Prostate gland (tissue), 2 donors: Measurements from ENCODE around the gene TMCO4. TPM values are rescaled to one million over a fixed set of nuclear protein-coding genes. Genes with fewer than 3 reads are reported as not detected.

Experiments used
- DNase-seq: peaks from one replicate; pipeline ENCODE4 v3.0.0-alpha.2; 2019; ENCODE audit warnings: low spot score
- H3K27ac ChIP-seq, 2 donors: fragments of 200-600 bp; sonication (generic); 2 replicates each; pipeline ENCODE4 v1.5.1; 2017 to 2019
- H3K27me3 ChIP-seq: fragments of 200-600 bp; sonication (generic); replicated peaks from 2 replicates; pipeline ENCODE4 v1.5.1; 2019; ENCODE audit not compliant: insufficient read depth
- H3K36me3 ChIP-seq, 2 donors: fragments of 200-600 bp; sonication (generic); 1 replicate in 1 of 2; 2 replicates in 1 of 2; pipeline versions ENCODE4 v1.5.1 to v1.8.1; 2017 to 2019
- H3K4me1 ChIP-seq: fragments of 200-600 bp; sonication (generic); replicated peaks from 2 replicates; pipeline ENCODE4 v1.5.1; 2019
- H3K4me3 ChIP-seq, 2 donors: fragments of 200-600 bp; sonication (generic); 2 replicates each; pipeline ENCODE4 v1.5.1; 2017 to 2019
- H3K9me3 ChIP-seq: fragments of 200-600 bp; sonication (generic); 2 replicates; pipeline ENCODE4 v1.5.1; 2017
- POLR2A ChIP-seq: fragments of 450-650 bp; IDR thresholded peaks from one replicate; pipeline ENCODE4 v1.6.1; 2016; ENCODE audit warnings: antibody characterized with exemption, mild to moderate bottlenecking
- POLR2AphosphoS5 ChIP-seq: sonication (generic); formaldehyde crosslinking; IDR thresholded peaks from one replicate; pipeline ENCODE4 v1.6.1; 2017; ENCODE audit warnings: antibody characterized with exemption
- WGBS: methylation state at CpG from one replicate; pipeline ENCODE4 v1.1.5; 2018; 5-methylcytosine and 5-hydroxymethylcytosine counted together
- intact Hi-C: fragments of 100-400 bp; cut with DNase I; formaldehyde crosslinking; loops from one replicate; pipeline ENCODE4 v1.14.2; 2022
- total RNA-seq, 2 donors: library from RNA; depleted of rRNA; stranded (reverse); fragments of >200 nt; gene quantifications; one replicate each; pipeline ENCODE4 v1.1.0, GENCODE V29; 2016
- TF ChIP-seq, protein P1 (sequence below), 4 experiments: fragments of 200-600 bp in 2 of 4; fragments of 450-650 bp in 2 of 4; sonication (generic) in 2 of 4; IDR thresholded peaks; 1 replicate in 3 of 4; 2 replicates in 1 of 4; pipeline ENCODE4 v1.5.1; 2016 to 2019; ENCODE audit warnings: antibody characterized with exemption in 4 of 4, mild to moderate bottlenecking in 2 of 4, moderate library complexity in 2 of 4

The TMCO4 gene
- total RNA-seq, 2 donors from 2014 or later = 60.5 to 89.9 TPM

DNA sequence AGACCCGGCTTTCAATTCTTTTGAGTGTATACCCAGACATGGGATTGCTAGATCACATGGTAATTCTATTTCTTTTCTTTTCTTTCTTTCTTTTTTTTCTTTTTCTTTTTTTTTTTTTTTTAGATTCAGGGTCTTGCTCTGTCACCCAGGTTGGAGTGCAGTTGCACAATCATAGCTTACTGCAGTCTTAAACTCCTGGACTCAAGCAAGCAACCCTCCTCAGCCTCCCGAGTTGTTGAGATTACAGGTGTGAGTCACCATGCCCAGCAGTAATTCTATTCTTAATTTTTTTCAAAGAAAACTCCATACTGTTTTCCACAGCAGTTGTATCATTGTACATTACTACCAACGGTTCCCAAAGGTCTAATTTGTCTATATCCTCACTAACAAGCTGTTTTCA lies 28.8 kb upstream of the TMCO4 start:
- DNase-seq = no peak
- Histone ChIP-seq H3K27ac (no peak overlapping the region), H3K4me3 (no peak overlapping the region), H3K27me3 (no peaks in the 10 kb centered on the region), H3K9me3 (no peaks in the 10 kb centered on the region), H3K36me3 (no peaks in the 10 kb centered on the region), H3K4me1 (no peaks in the 10 kb centered on the region)
- intact Hi-C loops = no loop called here
- TF ChIP-seq, protein P1, sequence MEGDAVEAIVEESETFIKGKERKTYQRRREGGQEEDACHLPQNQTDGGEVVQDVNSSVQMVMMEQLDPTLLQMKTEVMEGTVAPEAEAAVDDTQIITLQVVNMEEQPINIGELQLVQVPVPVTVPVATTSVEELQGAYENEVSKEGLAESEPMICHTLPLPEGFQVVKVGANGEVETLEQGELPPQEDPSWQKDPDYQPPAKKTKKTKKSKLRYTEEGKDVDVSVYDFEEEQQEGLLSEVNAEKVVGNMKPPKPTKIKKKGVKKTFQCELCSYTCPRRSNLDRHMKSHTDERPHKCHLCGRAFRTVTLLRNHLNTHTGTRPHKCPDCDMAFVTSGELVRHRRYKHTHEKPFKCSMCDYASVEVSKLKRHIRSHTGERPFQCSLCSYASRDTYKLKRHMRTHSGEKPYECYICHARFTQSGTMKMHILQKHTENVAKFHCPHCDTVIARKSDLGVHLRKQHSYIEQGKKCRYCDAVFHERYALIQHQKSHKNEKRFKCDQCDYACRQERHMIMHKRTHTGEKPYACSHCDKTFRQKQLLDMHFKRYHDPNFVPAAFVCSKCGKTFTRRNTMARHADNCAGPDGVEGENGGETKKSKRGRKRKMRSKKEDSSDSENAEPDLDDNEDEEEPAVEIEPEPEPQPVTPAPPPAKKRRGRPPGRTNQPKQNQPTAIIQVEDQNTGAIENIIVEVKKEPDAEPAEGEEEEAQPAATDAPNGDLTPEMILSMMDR (IDR thresholded peaks at IDR 0.05) = no peak
- no peak for TF ChIP-seq POLR2A
- no peak for TF ChIP-seq POLR2AphosphoS5
- WGBS = 82% methylated on average over 3 of the region's 3 CpGs

DNA sequence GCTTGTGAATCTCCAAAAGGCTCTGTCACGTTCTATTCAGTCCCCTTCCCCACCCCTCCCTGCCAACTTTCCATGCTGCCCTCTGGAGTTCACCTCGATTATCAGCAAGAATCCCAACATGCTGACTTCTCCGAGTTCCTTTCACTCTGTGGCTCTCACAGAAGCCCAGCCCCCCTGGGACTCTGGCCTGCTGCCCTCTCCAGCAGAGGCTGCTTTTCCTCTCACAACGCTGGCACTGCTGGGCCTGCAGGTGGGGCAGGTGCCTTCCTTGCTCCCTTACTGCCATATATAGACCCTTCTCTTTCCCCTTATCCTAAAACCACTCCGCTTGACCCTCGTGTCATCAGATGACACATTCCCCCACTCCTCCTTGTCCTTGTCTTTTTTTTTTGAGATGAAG lies 25.6 kb upstream of the TMCO4 start:
- no peaks in the 10 kb centered on the region for H3K4me1 ChIP-seq
- 37% methylated on average over 6 of the region's 6 CpGs for WGBS
- DNase-seq = no peak
- no peaks in the 10 kb centered on the region for H3K36me3 ChIP-seq
- H3K9me3 ChIP-seq = no peaks in the 10 kb centered on the region
- no peak for TF ChIP-seq POLR2AphosphoS5
- TF ChIP-seq, protein P1 (IDR thresholded peaks at IDR 0.05) = no peak
- no peak for TF ChIP-seq POLR2A
- H3K4me3 ChIP-seq = no peak overlapping the region
- no peak overlapping the region for H3K27ac ChIP-seq
- no peaks in the 10 kb centered on the region for H3K27me3 ChIP-seq
- intact Hi-C loops = no loop called here

DNA sequence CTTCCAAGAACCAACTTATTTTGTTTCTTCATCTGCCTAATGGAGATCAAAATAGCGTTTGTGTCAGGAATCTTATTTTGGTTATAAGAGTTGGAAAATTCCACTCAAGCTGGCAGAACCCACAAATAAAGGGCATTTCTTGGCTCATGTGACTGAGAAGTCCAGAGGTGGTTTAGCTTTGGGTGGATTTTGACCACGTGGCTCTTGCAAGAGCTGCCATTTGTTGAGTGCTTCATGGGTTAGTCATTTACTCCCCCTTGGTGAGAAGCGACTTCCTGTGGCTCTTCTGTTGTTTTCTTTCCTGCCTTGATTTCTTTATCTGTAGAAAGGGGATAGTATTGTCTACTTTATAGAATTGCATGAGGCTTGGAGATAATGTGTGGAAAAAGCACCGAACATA lies 24.8 kb upstream of the TMCO4 start:
- WGBS = 73% methylated on average over 4 of the region's 4 CpGs

DNA sequence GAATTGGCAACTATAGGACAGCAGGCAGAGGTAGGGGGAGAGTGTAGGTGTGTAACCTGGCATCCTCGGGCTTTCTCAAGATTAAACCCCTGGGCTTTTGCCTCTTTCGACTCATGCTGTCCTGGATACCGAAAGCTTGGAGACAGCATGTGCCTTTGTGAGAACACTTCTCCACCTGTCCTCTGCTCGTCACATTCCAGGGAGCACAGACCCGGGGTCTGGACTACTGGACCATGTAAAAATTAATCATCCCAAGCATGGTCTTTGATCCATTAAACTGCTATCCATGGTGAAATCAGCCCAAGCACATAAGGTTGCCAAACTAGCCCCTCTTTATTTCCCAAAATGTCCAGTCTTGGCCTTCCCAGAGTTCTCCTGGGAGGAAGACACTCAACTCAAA lies 24.3 kb upstream of the TMCO4 start:
- Histone ChIP-seq H3K4me3 (no peak overlapping the region), H3K27ac (no peak overlapping the region), H3K27me3 (no peaks in the 10 kb centered on the region), H3K4me1 (no peaks in the 10 kb centered on the region), H3K9me3 (no peaks in the 10 kb centered on the region), H3K36me3 (no peaks in the 10 kb centered on the region)
- DNase-seq = no peak
- 84% methylated on average over 5 of the region's 5 CpGs for WGBS
- TF ChIP-seq POLR2AphosphoS5 (no peak), POLR2A (no peak)
- TF ChIP-seq, protein P1 (IDR thresholded peaks at IDR 0.05) = no peak
- intact Hi-C loops = no loop called here

More for the DNA sequence above, 24.8 kb upstream of the TMCO4 start:
- TF ChIP-seq, protein P1 (IDR thresholded peaks at IDR 0.05) = no peak
- TF ChIP-seq POLR2A (no peak), POLR2AphosphoS5 (no peak)
- Histone ChIP-seq H3K9me3 (no peaks in the 10 kb centered on the region), H3K27me3 (no peaks in the 10 kb centered on the region), H3K27ac (no peak overlapping the region), H3K4me1 (no peaks in the 10 kb centered on the region), H3K36me3 (no peaks in the 10 kb centered on the region), H3K4me3 (no peak overlapping the region)
- no peak for DNase-seq
- intact Hi-C loops = no loop called here

DNA sequence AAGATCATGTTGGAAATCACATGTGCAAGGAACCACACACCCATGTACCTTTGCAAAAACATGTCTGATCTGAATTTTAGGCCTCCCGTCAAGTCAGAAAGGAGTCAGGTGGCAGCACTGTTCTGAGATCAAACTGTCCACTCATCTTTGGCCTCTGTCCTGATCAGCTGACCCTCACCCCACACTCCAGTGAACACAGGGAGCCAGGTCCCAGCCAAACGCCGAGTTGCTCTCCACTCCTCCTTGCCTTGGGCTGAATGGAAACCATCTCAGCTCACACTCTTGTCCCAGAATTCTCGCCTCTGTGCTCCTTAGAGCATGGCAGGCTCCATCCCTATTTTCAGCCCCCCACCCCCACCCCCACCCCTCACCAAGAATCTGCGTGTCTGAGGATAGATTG lies 20.0 kb upstream of the TMCO4 start:
- Histone ChIP-seq H3K27me3 (no peaks in the 10 kb centered on the region), H3K27ac (no peak overlapping the region), H3K36me3 (no peaks in the 10 kb centered on the region), H3K4me3 (no peak overlapping the region), H3K9me3 (no peaks in the 10 kb centered on the region), H3K4me1 (no peaks in the 10 kb centered on the region)
- intact Hi-C loops = no loop called here
- DNase-seq = no peak
- TF ChIP-seq POLR2A (no peak), POLR2AphosphoS5 (no peak)
- TF ChIP-seq, protein P1 (IDR thresholded peaks at IDR 0.05) = no peak
- WGBS = 57% methylated on average over 5 of the region's 5 CpGs
